Hematopoietic multipotent progenitor cell treated with erythropoietin and hydrocortisone succinate and interleukin-3 and kit ligand, for 15 days (in vitro differentiated cells): ENCODE data around the gene FUT3.

ENCODE experiments used
- DNase-seq: peaks from one replicate; pipeline ENCODE4 v3.0.0-alpha.2; 2015; ENCODE audit warnings: low spot score

FUT3 gene

GRCh38 chr19:5800361-5801270 is 50.6 kb downstream of the FUT3 start:
- DNase-seq, result no peak

GRCh38 chr19:5799247-5800241 is 51.7 kb downstream of the FUT3 start:
- DNase-seq, result peak; percentile 95

- DNase-seq, result no peak
These were observed 53.0 kb downstream of the FUT3 start for GRCh38 chr19:5798244-5798643.

DNA sequence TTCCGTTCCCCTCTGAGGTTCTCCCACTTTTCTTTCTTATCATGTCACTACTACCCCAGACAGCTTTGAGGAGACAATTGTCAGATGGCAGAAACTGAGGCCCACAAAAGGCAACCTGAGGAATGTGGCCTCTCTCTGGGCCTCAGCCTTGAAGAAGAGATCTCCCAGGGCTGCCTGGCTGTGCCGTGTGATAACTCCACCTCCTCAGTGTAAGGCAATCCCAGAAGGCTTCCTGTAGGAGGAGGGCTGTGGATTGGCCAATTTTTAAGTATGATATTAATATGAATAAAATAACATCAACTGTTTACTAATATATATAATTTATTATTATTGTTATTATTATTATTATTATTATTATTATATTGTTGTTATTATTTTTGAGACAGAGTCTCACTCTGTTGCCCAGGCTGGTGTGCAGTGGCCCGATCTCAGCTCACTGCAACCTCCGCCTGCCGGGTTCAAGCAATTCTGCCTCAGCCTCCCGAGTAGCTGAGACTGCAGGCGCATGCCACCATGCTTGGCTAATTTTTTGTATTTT is 55.8 kb downstream of the FUT3 start:
- DNase-seq, result no peak

DNA sequence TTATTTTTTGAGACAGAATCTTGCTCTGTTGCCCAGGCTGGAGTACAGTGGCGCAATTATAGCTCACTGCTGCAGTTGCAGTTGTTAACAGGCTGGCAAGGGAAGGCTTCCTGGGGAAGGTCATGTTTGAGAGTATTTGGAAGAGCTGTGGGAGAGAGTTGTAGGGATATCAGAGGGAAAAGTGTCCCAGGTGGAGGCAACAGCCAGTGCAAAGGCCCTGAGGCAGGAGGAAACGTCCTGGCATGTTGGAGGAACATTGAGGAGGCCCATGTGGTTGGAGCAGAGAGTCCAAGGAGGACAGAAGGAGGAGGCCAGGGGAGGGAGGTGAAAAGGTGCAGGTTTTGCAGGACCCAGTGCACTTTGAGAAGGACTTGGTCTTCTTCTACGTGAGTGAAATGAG is 58.1 kb downstream of the FUT3 start:
- DNase-seq, result no peak
